D721Med (cell line): ENCODE data around the gene RNF128.

Experiments used
- DNase-seq: peaks from one replicate; pipeline ENCODE4 v3.0.0; 2011; ENCODE audit warnings: low spot score; ENCODE audit not compliant: insufficient read length
- FAIRE-seq: peaks from 2 replicates; lab custom pipeline; 2011; peaks lifted over from hg19 to GRCh38; lab: Jason Lieb, UNC
- CTCF ChIP-seq: IDR thresholded peaks from 2 replicates; pipeline ENCODE4 v1.5.1; 2012; ENCODE audit warnings: mild to moderate bottlenecking, control low read depth; ENCODE audit not compliant: insufficient read depth; ENCODE audit errors: missing control alignments

The RNF128 gene

GRCh38 chrX:106702636-106703035 lies 23.9 kb upstream of the RNF128 start:
- no peak for TF ChIP-seq CTCF
- FAIRE-seq (no peak), DNase-seq (no peak)

- DNase-seq (no peak), FAIRE-seq (no peak)
- no peak for TF ChIP-seq CTCF
Measured at GRCh38 chrX:106706466-106706865, 20.0 kb upstream of the RNF128 start.

GRCh38 chrX:106707771-106708454 lies 18.6 kb upstream of the RNF128 start:
- DNase-seq (no peak), FAIRE-seq (no peak)
- TF ChIP-seq CTCF, result no peak

GRCh38 chrX:106710771-106711170 lies 15.7 kb upstream of the RNF128 start:
- FAIRE-seq, result no peak
- no peak for DNase-seq
- TF ChIP-seq CTCF, result no peak

- DNase-seq (no peak), FAIRE-seq (no peak)
- no peak for TF ChIP-seq CTCF
Measured at GRCh38 chrX:106711375-106711774, 15.1 kb upstream of the RNF128 start.

- FAIRE-seq (no peak), DNase-seq (no peak)
- TF ChIP-seq CTCF, result no peak
Measured at GRCh38 chrX:106716004-106716403, 10.5 kb upstream of the RNF128 start.

- no peak for DNase-seq
- TF ChIP-seq CTCF, result no peak
- FAIRE-seq, result no peak
Measured at GRCh38 chrX:106716463-106716862, 10.0 kb upstream of the RNF128 start.
